Middle frontal gyrus (tissue), 1 donor: ENCODE measurements around the gene RABGEF1.

Experiments
- DNase-seq: peaks from one replicate; pipeline ENCODE4 v3.0.0-alpha.2; 2015; ENCODE audit warnings: low spot score; ENCODE audit errors: extremely low spot score

Gene RABGEF1

GRCh38 chr7:66847879-66848790 lies 107.6 kb downstream of the RABGEF1 start:
- DNase-seq = no peak

GRCh38 chr7:66859339-66859738 lies 118.8 kb downstream of the RABGEF1 start:
- no peak for DNase-seq

GRCh38 chr7:66859794-66860645 lies 119.5 kb downstream of the RABGEF1 start:
- no peak for DNase-seq

DNA sequence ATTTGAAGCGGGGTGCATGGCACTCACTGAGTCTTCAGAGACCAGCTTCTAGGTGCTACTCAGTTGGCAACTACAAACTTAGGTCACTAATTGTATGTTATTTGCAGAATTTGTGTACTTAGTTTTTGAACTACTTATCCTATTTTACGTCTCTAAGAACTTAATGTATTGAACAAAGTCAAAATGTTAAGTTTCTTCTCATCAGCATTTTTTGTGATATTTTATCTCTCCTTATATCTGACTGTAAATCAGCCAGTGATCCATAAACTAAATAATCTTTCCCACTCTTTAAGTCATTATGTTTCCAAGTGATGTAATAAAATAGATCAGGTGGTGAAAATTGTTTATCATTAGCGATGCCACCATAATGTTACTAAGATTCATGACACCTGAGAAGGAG lies 120.2 kb downstream of the RABGEF1 start:
- DNase-seq = no peak
